Measurements from ENCODE around the gene DLEC1.

- TF ChIP-seq CTCF (conservative IDR thresholded peaks at IDR 0.05) (peak; percentile 82), ZFX (IDR thresholded peaks at IDR 0.05) (no peak)
These were observed 35.6 kb upstream of the DLEC1 start for GRCh38 chr3:38003371-38003816.
